Activated naive CD8-positive, alpha-beta T cell treated with anti-CD3 and anti-CD28 coated beads, Interleukin-2, amount 10 ng/mL, durations not matched to agents 7 days and 5 days (primary cell): ENCODE results near the gene ZNF365. TPM values are rescaled to one million over a fixed set of nuclear protein-coding genes. Genes with fewer than 3 reads are reported as not detected.

Experiments used
- ATAC-seq: fragments of 150-1000 bp; cut with Tn5 transposase; one replicate; pipeline ENCODE4 v1.10.0; 2021; ENCODE audit warnings: low read depth, moderate library complexity
- POLR2A ChIA-PET: fragments of 350-600 bp; sonication (Branson Sonifier 250); formaldehyde crosslinking; loops from one replicate; lab custom pipeline; 2021; ENCODE audit warnings: antibody characterized with exemption; lab: Charles Lee
- DNase-seq: peaks from one replicate; pipeline ENCODE4 v3.0.0; 2021
- H3K27ac Mint-ChIP-seq: one replicate; pipeline ENCODE4 v1.8.0; 2022; ENCODE audit warnings: mild to moderate bottlenecking, mixed read lengths
- H3K27me3 Mint-ChIP-seq: one replicate; pipeline ENCODE4 v1.8.0; 2022; ENCODE audit warnings: mild to moderate bottlenecking, moderate library complexity, mixed read lengths
- H3K36me3 Mint-ChIP-seq: one replicate; pipeline ENCODE4 v1.8.0; 2021; ENCODE audit warnings: mild to moderate bottlenecking, mixed read lengths
- H3K4me1 Mint-ChIP-seq: one replicate; pipeline ENCODE4 v1.8.0; 2021; ENCODE audit warnings: mixed read lengths
- H3K4me3 Mint-ChIP-seq: one replicate; pipeline ENCODE4 v1.8.0; 2022; ENCODE audit warnings: mild to moderate bottlenecking, moderate library complexity, mixed read lengths
- H3K9me3 Mint-ChIP-seq: one replicate; pipeline ENCODE4 v1.8.0; 2021; ENCODE audit warnings: mixed read lengths
- total RNA-seq, 2 experiments: library from RNA; stranded (reverse); gene quantifications; one replicate each; pipeline ENCODE4 v1.2.3, GENCODE V29; 2021

The ZNF365 gene
- total RNA-seq, 2 experiments from 2014 or later, result 0.58 to 0.94 TPM

- H3K9me3 Mint-ChIP-seq, result peaks cover 3% of the 10 kb centered on the region
- no peak overlapping the region for H3K27ac Mint-ChIP-seq
- no peaks in the 10 kb centered on the region for H3K4me1 Mint-ChIP-seq
- peaks cover 29% of the 10 kb centered on the region for H3K27me3 Mint-ChIP-seq
- DNase-seq (no peak), ATAC-seq (no peak)
- H3K36me3 Mint-ChIP-seq, result peaks cover 2% of the 10 kb centered on the region
- no peak overlapping the region for H3K4me3 Mint-ChIP-seq
- POLR2A ChIA-PET, result no interaction called here
These were observed 38.9 kb downstream of the ZNF365 start for GRCh38 chr10:62413048-62413447.

- POLR2A ChIA-PET, result no interaction called here
- Mint-ChIP-seq H3K27ac (no peak overlapping the region), H3K27me3 (peaks cover 29% of the 10 kb centered on the region), H3K9me3 (peaks cover 3% of the 10 kb centered on the region), H3K4me1 (no peaks in the 10 kb centered on the region), H3K36me3 (peaks cover 2% of the 10 kb centered on the region), H3K4me3 (no peak overlapping the region)
- DNase-seq (no peak), ATAC-seq (no peak)
These were observed 39.5 kb downstream of the ZNF365 start for GRCh38 chr10:62413652-62414051.

GRCh38 chr10:62414359-62414758, 40.2 kb downstream of the ZNF365 start:
- no peak for DNase-seq
- H3K27ac Mint-ChIP-seq, result no peak overlapping the region
- peaks cover 2% of the 10 kb centered on the region for H3K36me3 Mint-ChIP-seq
- H3K4me3 Mint-ChIP-seq, result no peak overlapping the region
- H3K9me3 Mint-ChIP-seq, result peaks cover 3% of the 10 kb centered on the region
- no peak for ATAC-seq
- POLR2A ChIA-PET, result no interaction called here
- no peaks in the 10 kb centered on the region for H3K4me1 Mint-ChIP-seq
- peaks cover 29% of the 10 kb centered on the region for H3K27me3 Mint-ChIP-seq

- peaks cover 6% of the 10 kb centered on the region for H3K27me3 Mint-ChIP-seq
- H3K36me3 Mint-ChIP-seq, result no peaks in the 10 kb centered on the region
- POLR2A ChIA-PET, result no interaction called here
- DNase-seq (no peak), ATAC-seq (no peak)
- no peaks in the 10 kb centered on the region for H3K9me3 Mint-ChIP-seq
- H3K4me3 Mint-ChIP-seq, result no peak overlapping the region
- H3K4me1 Mint-ChIP-seq, result no peaks in the 10 kb centered on the region
- no peak overlapping the region for H3K27ac Mint-ChIP-seq
These were observed 48.0 kb downstream of the ZNF365 start for GRCh38 chr10:62422068-62422590.

GRCh38 chr10:62424026-62424425, 49.9 kb downstream of the ZNF365 start:
- Mint-ChIP-seq H3K9me3 (peaks cover 3% of the 10 kb centered on the region), H3K27ac (no peak overlapping the region), H3K36me3 (no peaks in the 10 kb centered on the region), H3K4me1 (no peaks in the 10 kb centered on the region), H3K27me3 (peaks cover 2% of the 10 kb centered on the region), H3K4me3 (no peak overlapping the region)
- POLR2A ChIA-PET, result no interaction called here
- ATAC-seq (no peak), DNase-seq (no peak)

- DNase-seq, result no peak
- Mint-ChIP-seq H3K9me3 (peaks cover 3% of the 10 kb centered on the region), H3K27me3 (no peaks in the 10 kb centered on the region), H3K4me3 (no peak overlapping the region), H3K36me3 (no peaks in the 10 kb centered on the region), H3K4me1 (no peaks in the 10 kb centered on the region), H3K27ac (no peak overlapping the region)
- POLR2A ChIA-PET, result no interaction called here
- no peak for ATAC-seq
These were observed 51.9 kb downstream of the ZNF365 start for GRCh38 chr10:62426086-62426485.

GRCh38 chr10:62426600-62426999, 52.4 kb downstream of the ZNF365 start:
- no peaks in the 10 kb centered on the region for H3K4me1 Mint-ChIP-seq
- POLR2A ChIA-PET, result interaction anchor here (0.8 kb wide), 1 partner anchor 390 kb away, joined by 3 read pairs; the partner anchor contains the start of gene EGR2
- no peak for DNase-seq
- H3K27me3 Mint-ChIP-seq, result no peaks in the 10 kb centered on the region
- ATAC-seq, result no peak
- no peak overlapping the region for H3K4me3 Mint-ChIP-seq
- no peaks in the 10 kb centered on the region for H3K36me3 Mint-ChIP-seq
- H3K9me3 Mint-ChIP-seq, result peaks cover 3% of the 10 kb centered on the region
- no peak overlapping the region for H3K27ac Mint-ChIP-seq

- H3K27me3 Mint-ChIP-seq, result peaks cover 10% of the 10 kb centered on the region
- H3K4me1 Mint-ChIP-seq, result no peaks in the 10 kb centered on the region
- H3K36me3 Mint-ChIP-seq, result no peaks in the 10 kb centered on the region
- H3K27ac Mint-ChIP-seq, result no peak overlapping the region
- peaks cover 3% of the 10 kb centered on the region for H3K9me3 Mint-ChIP-seq
- no peak overlapping the region for H3K4me3 Mint-ChIP-seq
- DNase-seq (no peak), ATAC-seq (no peak)
- POLR2A ChIA-PET, result no interaction called here
These were observed 56.7 kb downstream of the ZNF365 start for GRCh38 chr10:62430881-62431280.

- POLR2A ChIA-PET, result no interaction called here
- Mint-ChIP-seq H3K27ac (no peak overlapping the region), H3K36me3 (no peaks in the 10 kb centered on the region), H3K4me1 (no peaks in the 10 kb centered on the region), H3K4me3 (no peak overlapping the region), H3K9me3 (peaks cover 3% of the 10 kb centered on the region), H3K27me3 (peaks cover 14% of the 10 kb centered on the region)
- DNase-seq, result no peak
- ATAC-seq, result no peak
These were observed 59.1 kb downstream of the ZNF365 start for GRCh38 chr10:62433181-62433692.

GRCh38 chr10:62433901-62434300, 59.7 kb downstream of the ZNF365 start:
- Mint-ChIP-seq H3K27ac (no peak overlapping the region), H3K27me3 (peaks cover 15% of the 10 kb centered on the region), H3K9me3 (no peaks in the 10 kb centered on the region), H3K4me3 (no peak overlapping the region), H3K4me1 (no peaks in the 10 kb centered on the region), H3K36me3 (no peaks in the 10 kb centered on the region)
- DNase-seq, result no peak
- POLR2A ChIA-PET, result no interaction called here
- ATAC-seq, result no peak

- Mint-ChIP-seq H3K27me3 (peaks cover 12% of the 10 kb centered on the region), H3K4me3 (no peak overlapping the region), H3K4me1 (no peaks in the 10 kb centered on the region), H3K27ac (no peak overlapping the region), H3K36me3 (no peaks in the 10 kb centered on the region), H3K9me3 (no peaks in the 10 kb centered on the region)
- no peak for DNase-seq
- no peak for ATAC-seq
- POLR2A ChIA-PET, result no interaction called here
These were observed 63.5 kb downstream of the ZNF365 start for GRCh38 chr10:62437696-62438095.

GRCh38 chr10:62442006-62442405, 67.8 kb downstream of the ZNF365 start:
- Mint-ChIP-seq H3K27ac (no peak overlapping the region), H3K27me3 (peaks cover 10% of the 10 kb centered on the region), H3K4me1 (no peaks in the 10 kb centered on the region), H3K4me3 (no peak overlapping the region), H3K9me3 (no peaks in the 10 kb centered on the region), H3K36me3 (no peaks in the 10 kb centered on the region)
- DNase-seq, result no peak
- ATAC-seq, result no peak
- POLR2A ChIA-PET, result no interaction called here

GRCh38 chr10:62442894-62443669, 68.9 kb downstream of the ZNF365 start:
- no peaks in the 10 kb centered on the region for H3K4me1 Mint-ChIP-seq
- ATAC-seq, result no peak
- no peaks in the 10 kb centered on the region for H3K9me3 Mint-ChIP-seq
- POLR2A ChIA-PET, result no interaction called here
- no peak for DNase-seq
- no peaks in the 10 kb centered on the region for H3K36me3 Mint-ChIP-seq
- peaks cover 10% of the 10 kb centered on the region for H3K27me3 Mint-ChIP-seq
- H3K27ac Mint-ChIP-seq, result no peak overlapping the region
- no peak overlapping the region for H3K4me3 Mint-ChIP-seq

GRCh38 chr10:62443866-62444265, 69.7 kb downstream of the ZNF365 start:
- Mint-ChIP-seq H3K36me3 (no peaks in the 10 kb centered on the region), H3K27ac (no peak overlapping the region), H3K4me1 (no peaks in the 10 kb centered on the region), H3K9me3 (no peaks in the 10 kb centered on the region), H3K27me3 (peaks cover 12% of the 10 kb centered on the region), H3K4me3 (no peak overlapping the region)
- DNase-seq, result no peak
- POLR2A ChIA-PET, result no interaction called here
- ATAC-seq, result no peak
